ENCODE measurements around the gene G3BP1. TPM values are rescaled to one million over a fixed set of nuclear protein-coding genes. Genes with fewer than 3 reads are reported as not detected.
"Not testable (repeated sequence)": the region's sequence is repeated elsewhere in the genome, so short reads cannot be mapped to it uniquely, and the experiment has no call there.

G3BP1 gene
- total and polyA plus RNA-seq, 2 of the 13 experiments (the other 11 are each of a cell fraction or from before 2014, with no cell fraction given), result 36.7 to 320 TPM

DNA sequence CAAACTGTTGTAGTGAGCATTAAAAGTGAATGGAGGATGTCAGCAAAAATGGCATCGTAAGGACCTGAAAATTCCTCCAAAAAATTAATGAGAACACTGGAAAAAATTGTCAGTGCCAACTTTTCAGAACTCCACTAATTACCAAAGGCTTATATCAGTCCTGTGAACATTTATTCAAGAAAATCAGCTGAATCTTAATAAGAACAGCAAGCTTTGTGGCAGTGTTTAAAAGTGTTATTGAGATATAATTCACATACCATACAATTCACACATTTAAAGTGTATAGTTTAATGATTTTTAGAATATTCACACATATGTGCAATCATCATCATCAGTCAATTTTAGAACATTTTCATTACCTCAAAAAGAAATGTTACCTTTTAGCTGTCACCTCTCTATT lies 57.6 kb downstream of the G3BP1 start:
- no peaks in the 10 kb centered on the region for H3K79me2 ChIP-seq (ENCODE audit: insufficient read depth, low read length)
- in situ Hi-C loops (cut with HindIII; ENCODE audit: extremely low pct_ligation_motif_present, low pct_unique_long_range_greater_than_20kb) (loop anchor here (5.0 to 25.0 kb wide), 2 partner anchors 313 to 683 kb away; no protein-coding TSS in a partner anchor), intact Hi-C loops (cut with micrococcal nuclease; ENCODE audit: unreplicated experiment) (loop anchor here (5.0 kb wide), 1 partner anchor 633 kb away; no protein-coding TSS in a partner anchor)
- no peak overlapping the region for H3K4me3 ChIP-seq (replicated peaks in 1 of 3; ENCODE audit: insufficient read depth in 1 of 3, low read depth in 2 of 3, low read length in 3 of 3)
- DNase-seq (ENCODE audit: low spot score), result no peak
- H3K4me2 ChIP-seq (ENCODE audit: low read depth, low read length), result no peak overlapping the region
- TF ChIP-seq ZNF10 (CRISPR knock-in tag; IDR thresholded peaks at IDR 0.05; ENCODE audit: borderline replicate concordance, low read depth) (no peak), FOXA1 (IDR thresholded peaks at IDR 0.05) (no peak), FOXA1 (CRISPR knock-in tag; IDR thresholded peaks at IDR 0.05) (no peak), ZNF33A (CRISPR knock-in tag; IDR thresholded peaks at IDR 0.05; ENCODE audit: borderline replicate concordance) (no peak), MAFK (conservative IDR thresholded peaks at IDR 0.05 in 1 of 2, IDR thresholded peaks at IDR 0.05 in 1 of 2; ENCODE audit: low read length in 2 of 2) (0 out of 4 replicates have a peak, but pooled peaks of 1 of the 2 experiments have one; percentile 2), ZNF563 (CRISPR knock-in tag; IDR thresholded peaks at IDR 0.05) (no peak), NFE2 (CRISPR knock-in tag; IDR thresholded peaks at IDR 0.05) (no peak)
- no peaks in the 10 kb centered on the region for H3K27me3 ChIP-seq (ENCODE audit: control insufficient read depth in 1 of 2, insufficient read depth in 2 of 2, low read length in 2 of 2)
- H3K27ac ChIP-seq (ENCODE audit: extremely low read length, insufficient read depth, low read length), result no peak overlapping the region
- no peaks in the 10 kb centered on the region for H3K4me1 ChIP-seq (ENCODE audit: insufficient read depth, low read length)
- POLR2A ChIA-PET, result no interaction called here
- no peak for ATAC-seq
- no TSS peak for BruUV-seq (replicated peaks)
- peaks cover 0 to 1% of the 10 kb centered on the region in 2 experiments; a peak in 2 of 5 replicates for H3K36me3 ChIP-seq (replicated peaks in 1 of 2; ENCODE audit: control insufficient read depth in 1 of 2, insufficient read depth in 2 of 2, low read length in 2 of 2)
- 100% methylated on average over 1 of the region's 1 CpG for WGBS (ENCODE audit: low lambda C conversion rate)
- CTCF ChIA-PET (ENCODE audit: low intra/inter-chr PET ratio, low total read pairs), result no interaction called here
- no peak overlapping the region for H2AFZ ChIP-seq (ENCODE audit: low read length)
- no peaks in the 10 kb centered on the region for H4K20me1 ChIP-seq (ENCODE audit: insufficient read depth, low read length)
- peaks cover 35% of the 10 kb centered on the region for H3K9me3 ChIP-seq (ENCODE audit: low read length)
- FAIRE-seq, result no peak
- H3K9ac ChIP-seq (ENCODE audit: insufficient read depth, low read depth, low read length), result no peak overlapping the region

DNA sequence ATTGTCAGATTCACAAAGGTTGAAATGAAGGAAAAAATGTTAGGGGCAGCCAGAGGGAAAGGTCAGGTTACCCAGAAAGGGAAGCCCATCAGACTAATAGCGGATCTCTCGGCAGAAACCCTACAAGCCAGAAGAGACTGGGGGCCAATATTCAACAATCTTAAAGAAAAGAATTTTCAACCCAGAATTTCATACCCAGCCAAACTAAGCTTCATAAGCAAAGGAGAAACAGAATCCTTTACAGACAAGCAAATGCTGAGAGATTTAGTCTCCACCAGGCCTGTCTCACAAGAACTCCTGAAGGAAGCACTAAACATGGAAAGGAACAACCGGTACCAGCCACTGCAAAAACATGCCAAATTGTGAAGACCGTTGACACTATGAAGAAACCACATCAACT lies 61.1 kb downstream of the G3BP1 start:
- DNase-seq (ENCODE audit: low spot score); BruUV-seq (replicated peaks); POLR2A ChIA-PET; FAIRE-seq; H2AFZ ChIP-seq (ENCODE audit: low read length); H3K27ac ChIP-seq (ENCODE audit: extremely low read length, insufficient read depth, low read length); H3K9ac ChIP-seq (ENCODE audit: insufficient read depth, low read depth, low read length); H3K4me1 ChIP-seq (ENCODE audit: insufficient read depth, low read length); H3K4me2 ChIP-seq (ENCODE audit: low read depth, low read length); CTCF ChIA-PET (ENCODE audit: low intra/inter-chr PET ratio, low total read pairs); ATAC-seq; H3K4me3 ChIP-seq (replicated peaks in 1 of 3; ENCODE audit: insufficient read depth in 1 of 3, low read depth in 2 of 3, low read length in 3 of 3); H4K20me1 ChIP-seq (ENCODE audit: insufficient read depth, low read length); H3K36me3 ChIP-seq (replicated peaks in 1 of 2; ENCODE audit: control insufficient read depth in 1 of 2, insufficient read depth in 2 of 2, low read length in 2 of 2); H3K79me2 ChIP-seq (ENCODE audit: insufficient read depth, low read length); intact Hi-C loops (cut with micrococcal nuclease; ENCODE audit: unreplicated experiment); H3K27me3 ChIP-seq (ENCODE audit: control insufficient read depth in 1 of 2, insufficient read depth in 2 of 2, low read length in 2 of 2): not testable (repeated sequence)
- peak; percentile 90; the same call in 1 of the 2 replicates for TF ChIP-seq ZFP1 (CRISPR knock-in tag; IDR thresholded peaks at IDR 0.05)
- WGBS (ENCODE audit: low lambda C conversion rate), result 93% methylated on average over 4 of the region's 4 CpGs
- peaks cover 47% of the 10 kb centered on the region for H3K9me3 ChIP-seq (ENCODE audit: low read length)
- in situ Hi-C loops (cut with HindIII; ENCODE audit: extremely low pct_ligation_motif_present, low pct_unique_long_range_greater_than_20kb), result loop anchor here (25.0 kb wide), 1 partner anchor 679 kb away; no protein-coding TSS in a partner anchor

Measured in HepG2 (cell line).